OCI-LY1 (cell line): ENCODE data around the gene DCAF15.

Experiments
- H2AFZ ChIP-seq: fragments of 200-600 bp; sonication (generic), shearing (Covaris generic); 2 replicates; pipeline ENCODE4 v1.6.0; 2014; ENCODE audit warnings: antibody characterized with exemption, mild to moderate bottlenecking, low read length
- H3F3A ChIP-seq: fragments of 200-600 bp; sonication (generic), shearing (Covaris generic); 2 replicates; pipeline ENCODE4 v1.6.0; 2014; ENCODE audit warnings: mild to moderate bottlenecking, antibody characterized with exemption, low read length, moderate library complexity; ENCODE audit not compliant: insufficient read depth
- H3K27ac ChIP-seq: fragments of 200-600 bp; sonication (generic); 2 replicates; pipeline ENCODE4 v1.5.1; 2014; ENCODE audit warnings: low read length, mixed run types, mild to moderate bottlenecking, low read depth; ENCODE audit not compliant: poor library complexity, severe bottlenecking
- H3K27me3 ChIP-seq: fragments of 200-600 bp; sonication (generic); 2 replicates; pipeline ENCODE4 v1.6.0; 2014; ENCODE audit warnings: antibody characterized with exemption, mild to moderate bottlenecking, low read length, moderate library complexity; ENCODE audit not compliant: insufficient read depth
- H3K36me3 ChIP-seq: fragments of 200-600 bp; sonication (generic); 2 replicates; pipeline ENCODE4 v1.6.1; 2014; ENCODE audit warnings: mild to moderate bottlenecking, antibody characterized with exemption, low read length, moderate library complexity, mixed read lengths; ENCODE audit not compliant: insufficient read depth
- H3K4me1 ChIP-seq: fragments of 200-600 bp; sonication (generic); 2 replicates; pipeline ENCODE4 v1.5.1; 2014; ENCODE audit warnings: mild to moderate bottlenecking, low read length, moderate library complexity; ENCODE audit not compliant: insufficient read depth, severe bottlenecking
- H3K4me2 ChIP-seq: fragments of 200-600 bp; sonication (generic), shearing (Covaris generic); 2 replicates; pipeline ENCODE4 v1.6.1; 2014; ENCODE audit warnings: low read length
- H3K4me3 ChIP-seq: fragments of 200-600 bp; sonication (generic); 2 replicates; pipeline ENCODE4 v1.5.1; 2014; ENCODE audit warnings: low read length, low read depth, mild to moderate bottlenecking, mixed read lengths; ENCODE audit not compliant: poor library complexity, severe bottlenecking
- H3K79me2 ChIP-seq: fragments of 200-600 bp; shearing (Covaris generic); 2 replicates; pipeline ENCODE4 v1.6.1; 2016; ENCODE audit warnings: mixed run types, low read length, mixed read lengths; ENCODE audit not compliant: insufficient read depth
- H3K9ac ChIP-seq: fragments of 200-600 bp; sonication (generic), shearing (Covaris generic); 2 replicates; pipeline ENCODE4 v1.6.1; 2014; ENCODE audit warnings: mild to moderate bottlenecking, low read length, mixed read lengths
- H3K9me2 ChIP-seq: fragments of 200-600 bp; sonication (generic), shearing (Covaris generic); 2 replicates; pipeline ENCODE4 v1.6.1; 2014; ENCODE audit warnings: low read depth, mild to moderate bottlenecking, low read length, mixed read lengths
- H3K9me3 ChIP-seq: fragments of 200-600 bp; shearing (Covaris generic); 2 replicates; pipeline ENCODE4 v1.6.1; 2014; ENCODE audit warnings: low read length, mixed read lengths
- H4K20me1 ChIP-seq: fragments of 200-600 bp; sonication (generic), shearing (Covaris generic); 2 replicates; pipeline ENCODE4 v1.6.0; 2016; ENCODE audit warnings: mild to moderate bottlenecking, low read length; ENCODE audit not compliant: insufficient read depth
- CTCF ChIP-seq: fragments of 200-600 bp; sonication (generic), shearing (Covaris generic); IDR thresholded peaks from 2 replicates; pipeline ENCODE4 v1.5.1; 2017; ENCODE audit warnings: mild to moderate bottlenecking, antibody characterized with exemption, low read length, moderate library complexity, mixed read lengths
- EZH2 ChIP-seq: fragments of 200-600 bp; sonication (generic), shearing (Covaris generic); IDR thresholded peaks from 2 replicates; pipeline ENCODE4 v1.8.0; 2017; ENCODE audit warnings: borderline replicate concordance, mixed run types, mild to moderate bottlenecking, antibody characterized with exemption, low read length, moderate library complexity, mixed read lengths

DCAF15 gene

GRCh38 chr19:14006085-14006765 is 53.9 kb downstream of the DCAF15 start, which contains the start of gene RFX1:
RFX1 (minus strand) TSS chr19:14006320; CDS start chr19:13993843, 12,477 bp downstream.
- Histone ChIP-seq H3K36me3 (no peaks in the 10 kb centered on the region), H3K4me2 (peak within 1 kb of the TSS; percentile 94), H3K79me2 (no peaks in the 10 kb centered on the region), H3K4me3 (peak within 1 kb of the TSS; percentile 86), H3K27me3 (no peaks in the 10 kb centered on the region), H3K9me3 (no peaks in the 10 kb centered on the region), H3F3A (no peaks in the 10 kb centered on the region; the same call in 1 of the 2 replicates), H2AFZ (peak within 1 kb of the TSS; percentile 83; the same call in 1 of the 2 replicates), H3K4me1 (peaks cover 47% of the 10 kb centered on the region), H3K9ac (peak within 1 kb of the TSS; percentile 88), H3K27ac (peak within 1 kb of the TSS; percentile 92), H4K20me1 (no peaks in the 10 kb centered on the region), H3K9me2 (no peaks in the 10 kb centered on the region)
- no peak for TF ChIP-seq EZH2
- no peak for TF ChIP-seq CTCF

GRCh38 chr19:14006766-14007562 is 54.7 kb downstream of the DCAF15 start:
- peak overlapping the region; percentile 58 for H3K27ac ChIP-seq
- no peaks in the 10 kb centered on the region for H4K20me1 ChIP-seq
- H3K4me3 ChIP-seq, result peak overlapping the region; percentile 86
- H3K4me2 ChIP-seq, result peak overlapping the region; percentile 78
- no peaks in the 10 kb centered on the region for H3K36me3 ChIP-seq
- H3K4me1 ChIP-seq, result peaks cover 40% of the 10 kb centered on the region
- TF ChIP-seq EZH2 (no peak), CTCF (no peak)
- no peaks in the 10 kb centered on the region for H3K27me3 ChIP-seq
- peak overlapping the region; percentile 83; the same call in 1 of the 2 replicates for H2AFZ ChIP-seq
- no peaks in the 10 kb centered on the region; the same call in 1 of the 2 replicates for H3F3A ChIP-seq
- H3K79me2 ChIP-seq, result no peaks in the 10 kb centered on the region
- peak overlapping the region; percentile 88 for H3K9ac ChIP-seq
- H3K9me3 ChIP-seq, result no peaks in the 10 kb centered on the region
- no peaks in the 10 kb centered on the region for H3K9me2 ChIP-seq
